Measurements from ENCODE around the gene ERCC5.

The ERCC5 gene

GRCh38 chr13:102846261-102847015, 606 bp downstream of the ERCC5 start:
- peak; percentile 28 for DNase-seq

GRCh38 chr13:102847272-102848234, 1.7 kb downstream of the ERCC5 start:
- peak; percentile 5 for DNase-seq

- no peak for DNase-seq
Measured at GRCh38 chr13:102848956-102849355, 3.1 kb downstream of the ERCC5 start.

GRCh38 chr13:102852556-102852955, 6.7 kb downstream of the ERCC5 start:
- DNase-seq: no peak

- DNase-seq: no peak
Measured at GRCh38 chr13:102854675-102855074, 8.8 kb downstream of the ERCC5 start.

GRCh38 chr13:102856557-102856956, 10.7 kb downstream of the ERCC5 start:
- DNase-seq: no peak

- no peak for DNase-seq
Measured at GRCh38 chr13:102862624-102863210, 16.9 kb downstream of the ERCC5 start.

GRCh38 chr13:102863590-102863989, 17.8 kb downstream of the ERCC5 start:
- DNase-seq: no peak

GRCh38 chr13:102868366-102868936, 22.6 kb downstream of the ERCC5 start:
- DNase-seq: no peak

- DNase-seq: no peak
Measured at GRCh38 chr13:102869948-102870676, 24.3 kb downstream of the ERCC5 start.

- no peak for DNase-seq
Measured at GRCh38 chr13:102870677-102871415, 25.0 kb downstream of the ERCC5 start.

GRCh38 chr13:102872131-102872530, 26.3 kb downstream of the ERCC5 start:
- DNase-seq: no peak

GRCh38 chr13:102872531-102872930, 26.7 kb downstream of the ERCC5 start:
- DNase-seq: no peak

- no peak for DNase-seq
Measured at GRCh38 chr13:102873653-102874052, 27.8 kb downstream of the ERCC5 start.

GRCh38 chr13:102875256-102875655, 29.4 kb downstream of the ERCC5 start:
- no peak for DNase-seq

- no peak for DNase-seq
Measured at GRCh38 chr13:102877303-102877702, 31.5 kb downstream of the ERCC5 start.

GRCh38 chr13:102878481-102878880, 32.6 kb downstream of the ERCC5 start:
- DNase-seq: no peak

GRCh38 chr13:102879793-102880499, 34.1 kb downstream of the ERCC5 start:
- DNase-seq: no peak

- DNase-seq: no peak
Measured at GRCh38 chr13:102881819-102882686, 36.2 kb downstream of the ERCC5 start.

GRCh38 chr13:102892503-102892902, 46.7 kb downstream of the ERCC5 start:
- DNase-seq: no peak

Measured in DMS 273 treated with DMSO at 0.1 percent for 48 hours (cell line).